ENCODE results near the gene TYW1. TPM values are rescaled to one million over a fixed set of nuclear protein-coding genes. Genes with fewer than 3 reads are reported as not detected.
"Not testable (repeated sequence)": the region's sequence is repeated elsewhere in the genome, so short reads cannot be mapped to it uniquely, and the experiment has no call there.

Gene TYW1
- polyA plus RNA-seq, 4 donors, result 3.4 to 18.8 (median 8.1) TPM

DNA sequence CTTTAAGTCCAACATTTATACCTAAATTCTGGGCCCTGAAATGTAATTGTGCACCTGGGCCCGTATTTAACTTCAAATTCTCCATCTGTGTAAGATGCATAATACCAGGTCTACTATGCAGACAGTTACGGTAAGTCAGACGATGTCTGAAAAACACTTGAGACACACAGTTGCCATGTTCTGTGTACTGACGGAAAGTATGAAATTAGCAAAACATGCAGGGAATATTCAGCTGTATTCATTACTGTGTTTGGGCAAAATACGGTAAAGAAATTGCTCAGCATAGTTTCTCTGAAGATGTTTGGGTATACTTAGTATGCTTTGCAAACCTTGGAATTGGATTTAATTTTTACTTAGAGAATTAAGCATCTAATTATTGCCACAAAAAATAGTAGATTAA lies 18.3 kb upstream of the TYW1 start:
- WGBS, 3 donors, result 89 to 98% (median 97%) methylated on average over 4 to 5 of the region's 5 CpGs
- H3K36me3 ChIP-seq (ENCODE audit: control insufficient read depth in 3 of 3, insufficient read depth in 2 of 3, low read depth in 1 of 3, low read length in 3 of 3); DNase-seq; H3K27ac ChIP-seq (ENCODE audit: low read depth in 1 of 3, low read length in 2 of 3); FAIRE-seq; H3K4me3 ChIP-seq (ENCODE audit: low read depth in 1 of 3, low read length in 3 of 3); H3K27me3 ChIP-seq (ENCODE audit: control insufficient read depth in 3 of 3, insufficient read depth in 3 of 3, low read length in 3 of 3); H3K4me1 ChIP-seq (ENCODE audit: control insufficient read depth in 3 of 3, insufficient read depth in 2 of 3, low read depth in 1 of 3, low read length in 2 of 3): not testable (repeated sequence)
- peaks cover 0 to 14% of the 10 kb centered on the region in 2 donors for H3K9me3 ChIP-seq (ENCODE audit: control insufficient read depth in 2 of 2, insufficient read depth in 1 of 2, low read depth in 1 of 2, low read length in 1 of 2)

DNA sequence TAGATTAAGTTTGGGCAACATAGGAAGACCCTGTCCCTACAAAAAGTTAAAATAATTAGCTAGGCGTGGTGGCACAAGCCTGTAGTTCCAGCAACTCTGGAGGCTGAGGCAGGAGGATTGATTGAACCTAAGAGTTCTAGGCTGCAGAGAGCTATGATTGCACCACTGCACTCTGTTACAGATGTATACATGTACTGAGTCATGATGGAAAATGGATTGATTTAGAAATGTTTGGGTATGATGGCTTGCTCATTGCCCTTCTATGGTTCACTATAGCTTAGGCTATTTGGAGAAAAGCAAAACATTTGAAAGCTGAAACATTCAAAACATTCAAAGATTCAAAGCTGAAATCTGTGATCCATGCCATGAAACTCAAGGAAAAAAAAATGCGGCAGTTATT lies 17.6 kb upstream of the TYW1 start:
- H3K36me3 ChIP-seq (ENCODE audit: control insufficient read depth in 3 of 3, insufficient read depth in 2 of 3, low read depth in 1 of 3, low read length in 3 of 3); H3K4me3 ChIP-seq (ENCODE audit: low read depth in 1 of 3, low read length in 3 of 3); DNase-seq; FAIRE-seq; H3K4me1 ChIP-seq (ENCODE audit: control insufficient read depth in 3 of 3, insufficient read depth in 2 of 3, low read depth in 1 of 3, low read length in 2 of 3); H3K27ac ChIP-seq (ENCODE audit: low read depth in 1 of 3, low read length in 2 of 3); H3K27me3 ChIP-seq (ENCODE audit: control insufficient read depth in 3 of 3, insufficient read depth in 3 of 3, low read length in 3 of 3): not testable (repeated sequence)
- 93 to 94% (median 94%) methylated on average over 2 of the region's 2 CpGs for WGBS, 3 donors
- H3K9me3 ChIP-seq (ENCODE audit: control insufficient read depth in 2 of 2, insufficient read depth in 1 of 2, low read depth in 1 of 2, low read length in 1 of 2), result peaks cover 0 to 14% of the 10 kb centered on the region in 2 donors

DNA sequence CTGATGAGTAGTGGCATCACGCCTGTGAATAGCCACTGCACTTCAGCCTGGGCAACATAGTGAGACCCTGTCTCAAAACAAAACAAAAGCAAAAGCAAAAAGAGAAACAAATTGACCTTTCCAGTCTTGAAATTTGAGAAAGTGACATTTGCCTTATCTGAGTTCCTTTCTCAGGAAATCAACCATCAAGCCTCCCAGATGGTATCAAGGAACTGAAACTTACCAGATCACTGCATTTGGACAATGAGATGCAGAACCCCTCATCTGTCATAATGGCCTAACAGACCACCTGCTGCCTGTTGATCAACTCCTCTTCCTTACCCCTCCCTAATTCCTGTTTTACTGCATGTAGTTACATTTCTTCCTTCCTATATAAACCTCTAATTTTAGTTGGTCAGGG lies 16.3 kb upstream of the TYW1 start:
- H3K36me3 ChIP-seq (ENCODE audit: control insufficient read depth in 3 of 3, insufficient read depth in 2 of 3, low read depth in 1 of 3, low read length in 3 of 3); FAIRE-seq; H3K27me3 ChIP-seq (ENCODE audit: control insufficient read depth in 3 of 3, insufficient read depth in 3 of 3, low read length in 3 of 3); H3K4me1 ChIP-seq (ENCODE audit: control insufficient read depth in 3 of 3, insufficient read depth in 2 of 3, low read depth in 1 of 3, low read length in 2 of 3); DNase-seq; H3K27ac ChIP-seq (ENCODE audit: low read depth in 1 of 3, low read length in 2 of 3); H3K4me3 ChIP-seq (ENCODE audit: low read depth in 1 of 3, low read length in 3 of 3): not testable (repeated sequence)
- WGBS, 3 donors, result 84 to 93% (median 92%) methylated on average over 1 of the region's 1 CpG
- peaks cover 0 to 14% of the 10 kb centered on the region in 2 donors for H3K9me3 ChIP-seq (ENCODE audit: control insufficient read depth in 2 of 2, insufficient read depth in 1 of 2, low read depth in 1 of 2, low read length in 1 of 2)

DNA sequence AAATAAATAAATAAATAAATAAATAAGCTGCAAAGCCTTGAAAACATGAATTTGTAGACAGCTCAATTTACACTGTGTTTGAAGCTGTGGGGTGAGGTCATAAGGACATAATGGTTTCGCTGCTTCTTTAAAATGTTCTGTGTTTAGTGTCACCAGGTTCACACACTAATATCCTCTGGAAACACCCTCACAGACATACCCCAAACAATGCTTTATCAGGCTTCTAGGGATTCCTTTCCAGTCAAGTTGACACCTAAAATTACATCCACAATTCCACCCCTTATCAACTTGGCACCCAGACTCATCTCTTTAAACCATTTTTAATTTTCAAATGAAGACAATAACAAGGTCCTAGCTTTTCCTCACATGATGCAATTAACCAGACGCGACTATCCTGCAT lies 7.1 kb upstream of the TYW1 start:
- peaks cover 7 to 25% (median 8%) of the 10 kb centered on the region in 3 donors for H3K36me3 ChIP-seq (ENCODE audit: control insufficient read depth in 3 of 3, insufficient read depth in 2 of 3, low read depth in 1 of 3, low read length in 3 of 3)
- not testable (repeated sequence) for H3K9me3 ChIP-seq (ENCODE audit: control insufficient read depth in 2 of 2, insufficient read depth in 1 of 2, low read depth in 1 of 2, low read length in 1 of 2); FAIRE-seq; H3K4me1 ChIP-seq (ENCODE audit: control insufficient read depth in 3 of 3, insufficient read depth in 2 of 3, low read depth in 1 of 3, low read length in 2 of 3); H3K27ac ChIP-seq (ENCODE audit: low read depth in 1 of 3, low read length in 2 of 3); H3K27me3 ChIP-seq (ENCODE audit: control insufficient read depth in 3 of 3, insufficient read depth in 3 of 3, low read length in 3 of 3); DNase-seq; H3K4me3 ChIP-seq (ENCODE audit: low read depth in 1 of 3, low read length in 3 of 3)
- 82 to 100% (median 94%) methylated on average over 1 of the region's 3 CpGs for WGBS, 3 donors

DNA sequence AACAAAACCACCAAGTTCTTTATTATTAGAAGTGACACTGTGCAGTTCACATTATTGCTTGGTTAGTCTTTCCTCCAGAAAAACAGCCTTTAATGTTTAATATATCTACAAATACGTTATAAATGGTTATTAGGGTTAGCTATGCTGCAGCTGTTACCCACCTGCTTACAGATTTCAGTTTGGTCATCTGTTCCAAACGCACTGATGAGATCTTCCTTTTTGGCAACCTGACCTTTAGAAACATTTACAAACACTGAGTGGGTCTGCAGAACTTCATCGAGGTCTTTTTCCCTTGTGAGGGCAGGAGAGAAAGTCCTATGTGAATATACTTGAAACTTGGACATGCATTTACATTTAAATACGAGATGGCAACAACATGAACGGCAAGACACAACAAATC lies 2.6 kb upstream of the TYW1 start:
- 21 to 32% (median 22%) methylated on average over 4 to 5 of the region's 5 CpGs for WGBS, 3 donors
- not testable (repeated sequence) for H3K4me1 ChIP-seq (ENCODE audit: control insufficient read depth in 3 of 3, insufficient read depth in 2 of 3, low read depth in 1 of 3, low read length in 2 of 3); H3K27me3 ChIP-seq (ENCODE audit: control insufficient read depth in 3 of 3, insufficient read depth in 3 of 3, low read length in 3 of 3); FAIRE-seq; H3K9me3 ChIP-seq (ENCODE audit: control insufficient read depth in 2 of 2, insufficient read depth in 1 of 2, low read depth in 1 of 2, low read length in 1 of 2); DNase-seq
- Histone ChIP-seq H3K4me3 (ENCODE audit: low read depth in 1 of 3, low read length in 3 of 3) (peak overlapping the region in 2 of 3 donors; percentile 60 to 86), H3K36me3 (ENCODE audit: control insufficient read depth in 3 of 3, insufficient read depth in 2 of 3, low read depth in 1 of 3, low read length in 3 of 3) (peaks cover 3 to 16% (median 4%) of the 10 kb centered on the region in 3 donors), H3K27ac (ENCODE audit: low read depth in 1 of 3, low read length in 2 of 3) (peak overlapping the region; percentile 88 to 99 (median 98))

DNA sequence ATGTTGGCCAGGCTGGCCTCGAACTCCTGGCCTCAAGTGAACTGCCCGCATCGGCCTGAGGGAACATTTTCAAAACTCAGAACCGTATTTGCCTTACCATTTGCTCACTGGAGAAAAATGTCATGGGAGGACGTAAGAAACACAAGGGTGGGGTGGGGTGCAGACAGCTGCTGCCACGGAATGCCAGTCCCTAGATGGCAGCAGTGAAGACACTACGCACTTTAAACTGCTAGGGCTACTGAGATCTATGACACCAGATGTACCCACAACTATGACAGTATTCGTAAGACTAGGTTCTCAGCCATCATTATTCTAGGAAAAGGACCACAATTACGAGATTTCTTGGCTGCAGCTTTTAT lies 2.0 kb upstream of the TYW1 start:
- peak overlapping the region; percentile 57 to 86 (median 60) for H3K4me3 ChIP-seq (ENCODE audit: low read depth in 1 of 3, low read length in 3 of 3)
- not testable (repeated sequence) for H3K4me1 ChIP-seq (ENCODE audit: control insufficient read depth in 3 of 3, insufficient read depth in 2 of 3, low read depth in 1 of 3, low read length in 2 of 3); FAIRE-seq; H3K9me3 ChIP-seq (ENCODE audit: control insufficient read depth in 2 of 2, insufficient read depth in 1 of 2, low read depth in 1 of 2, low read length in 1 of 2); H3K27me3 ChIP-seq (ENCODE audit: control insufficient read depth in 3 of 3, insufficient read depth in 3 of 3, low read length in 3 of 3)
- 1 to 2% (median 1%) methylated on average over 9 of the region's 9 CpGs for WGBS, 3 donors
- peak; percentile 72 to 73 for DNase-seq
- peaks cover 3 to 15% (median 4%) of the 10 kb centered on the region in 3 donors for H3K36me3 ChIP-seq (ENCODE audit: control insufficient read depth in 3 of 3, insufficient read depth in 2 of 3, low read depth in 1 of 3, low read length in 3 of 3)
- H3K27ac ChIP-seq (ENCODE audit: low read depth in 1 of 3, low read length in 2 of 3), result peak overlapping the region; percentile 88 to 99 (median 98)

DNA sequence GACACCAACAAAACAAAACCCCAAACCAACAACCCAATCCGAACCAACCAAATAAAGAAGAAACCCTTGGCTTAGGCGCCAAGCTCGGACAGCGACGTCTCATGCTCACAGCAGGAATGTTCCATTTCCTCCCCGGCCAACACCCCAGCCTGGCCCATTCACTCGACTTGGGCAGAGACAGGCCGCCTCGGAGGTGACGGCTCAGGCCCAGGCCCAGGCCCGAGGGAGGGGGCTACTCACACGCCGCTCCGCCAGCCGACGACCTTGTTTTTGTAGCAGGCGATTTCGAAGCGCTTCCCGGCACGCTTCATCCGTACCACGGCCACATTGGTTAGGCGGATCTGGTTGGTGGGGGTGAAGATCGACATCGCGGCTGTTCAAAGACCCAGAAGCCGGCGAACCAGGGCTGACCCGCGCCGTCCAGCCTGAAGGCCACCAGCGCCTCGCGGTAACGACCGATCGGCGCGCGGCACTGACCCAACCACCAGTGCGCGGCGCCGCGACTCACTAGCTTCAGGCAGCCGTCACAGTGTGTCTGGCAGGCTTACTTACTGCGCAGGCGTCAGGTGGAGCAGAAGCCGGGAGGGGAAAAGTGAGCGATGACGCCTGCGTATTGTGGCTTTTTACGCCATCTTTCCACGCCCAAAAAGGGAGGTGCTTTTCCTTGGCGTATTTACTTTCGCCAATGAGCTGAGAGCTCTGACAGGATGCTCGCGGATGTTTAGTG lies 1.4 kb upstream of the TYW1 start, which contains the start of gene SBDS:
Gene SBDS, minus strand, starts transcription at position 537 of the 727 bp plus-strand sequence. Its CDS starts 169 bp downstream, at position 368.
- Histone ChIP-seq H3K27ac (ENCODE audit: low read depth in 1 of 3, low read length in 2 of 3) (peak within 1 kb of the TSS; percentile 88 to 99 (median 98)), H3K36me3 (ENCODE audit: control insufficient read depth in 3 of 3, insufficient read depth in 2 of 3, low read depth in 1 of 3, low read length in 3 of 3) (peaks cover 3 to 17% (median 4%) of the 10 kb centered on the region in 3 donors), H3K4me3 (ENCODE audit: low read depth in 1 of 3, low read length in 3 of 3) (peak within 1 kb of the TSS; percentile 57 to 88 (median 60))
- FAIRE-seq; H3K27me3 ChIP-seq (ENCODE audit: control insufficient read depth in 3 of 3, insufficient read depth in 3 of 3, low read length in 3 of 3); H3K4me1 ChIP-seq (ENCODE audit: control insufficient read depth in 3 of 3, insufficient read depth in 2 of 3, low read depth in 1 of 3, low read length in 2 of 3); H3K9me3 ChIP-seq (ENCODE audit: control insufficient read depth in 2 of 2, insufficient read depth in 1 of 2, low read depth in 1 of 2, low read length in 1 of 2): not testable (repeated sequence)
- 0 to 1% (median 1%) methylated on average over 54 to 59 of the region's 59 CpGs for WGBS, 3 donors
- DNase-seq, result peak; percentile 97 to 99

DNA sequence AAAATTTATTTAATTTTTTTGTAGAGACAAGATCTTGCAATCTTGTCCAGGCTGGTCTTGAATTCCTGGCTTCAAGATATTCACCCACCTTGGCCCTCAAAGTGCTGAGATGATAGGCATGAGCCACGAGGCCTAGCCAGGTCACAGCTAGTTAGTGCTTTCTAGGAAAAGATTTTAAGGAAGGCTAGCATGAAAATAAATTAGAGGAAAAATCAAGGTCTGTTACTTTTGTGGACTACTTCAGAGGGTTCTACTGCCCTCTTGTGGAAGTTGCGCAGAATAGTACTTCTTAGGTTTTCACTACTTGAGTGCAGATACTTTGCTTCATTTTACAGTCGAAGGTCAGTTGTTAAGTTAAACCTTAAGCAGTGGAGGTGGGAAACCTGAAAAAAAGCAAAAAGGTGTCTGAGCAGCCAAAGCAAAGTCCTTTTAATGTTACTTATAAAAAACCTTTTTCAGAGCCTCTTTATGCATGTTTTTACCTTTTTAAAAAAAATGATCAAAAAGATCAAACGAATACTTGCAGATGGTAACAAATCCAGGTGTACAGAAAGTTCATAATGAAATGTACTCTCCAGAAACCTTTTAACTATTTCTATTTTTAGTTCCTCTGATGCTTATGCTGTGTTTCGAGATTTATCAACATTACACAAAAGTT lies 4.1 kb downstream of the TYW1 start:
- FAIRE-seq, result peak; percentile 61
- DNase-seq, result peak; percentile 26 to 38
- WGBS, 3 donors, result 41 to 48% (median 42%) methylated on average over 4 of the region's 5 CpGs

More for the DNA sequence above, 4.1 kb downstream of the TYW1 start:
- H3K36me3 ChIP-seq (ENCODE audit: control insufficient read depth in 3 of 3, insufficient read depth in 2 of 3, low read depth in 1 of 3, low read length in 3 of 3), result peaks cover 0 to 13% (median 2%) of the 10 kb centered on the region in 3 donors
- H3K4me1 ChIP-seq (ENCODE audit: control insufficient read depth in 3 of 3, insufficient read depth in 2 of 3, low read depth in 1 of 3, low read length in 2 of 3); H3K9me3 ChIP-seq (ENCODE audit: control insufficient read depth in 2 of 2, insufficient read depth in 1 of 2, low read depth in 1 of 2, low read length in 1 of 2); H3K27ac ChIP-seq (ENCODE audit: low read depth in 1 of 3, low read length in 2 of 3); H3K4me3 ChIP-seq (ENCODE audit: low read depth in 1 of 3, low read length in 3 of 3); H3K27me3 ChIP-seq (ENCODE audit: control insufficient read depth in 3 of 3, insufficient read depth in 3 of 3, low read length in 3 of 3): not testable (repeated sequence)
